Loucy (cell line): ENCODE measurements around the gene SNHG17.

Experiments
- CTCF ChIP-seq: fragments of 200-600 bp; sonication (generic); conservative IDR thresholded peaks from 2 replicates; pipeline ENCODE4 v1.5.1; 2014; ENCODE audit warnings: mild to moderate bottlenecking, antibody characterized with exemption, low read length
- EZH2phosphoT487 ChIP-seq: fragments of 200-600 bp; IDR thresholded peaks from 2 replicates; pipeline ENCODE4 v1.6.1; 2018; ENCODE audit warnings: antibody characterized with exemption, mild to moderate bottlenecking, moderate library complexity, borderline replicate concordance

DNA sequence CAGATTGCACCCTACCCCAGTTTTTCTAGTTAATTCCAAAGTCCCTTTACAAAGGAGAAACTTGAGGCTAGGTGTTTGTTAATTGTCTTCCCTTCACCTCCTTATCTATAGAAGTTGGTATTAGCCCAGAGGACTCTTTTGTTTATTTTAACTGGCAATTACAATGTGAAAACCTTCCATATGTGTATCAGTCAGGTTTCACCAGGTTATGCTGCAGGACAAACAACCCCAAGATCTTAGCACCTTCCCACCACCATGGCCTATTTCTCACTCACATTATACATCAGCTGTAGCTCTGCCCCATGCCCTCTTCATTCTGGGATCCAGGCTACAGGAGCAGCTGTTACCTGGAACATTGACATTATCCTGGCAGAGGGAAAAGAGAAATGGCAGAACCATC is 31.1 kb downstream of the SNHG17 start:
- TF ChIP-seq CTCF: no peak
- TF ChIP-seq EZH2phosphoT487: no peak
